Measurements from ENCODE around the gene OVAAL. TPM values are rescaled to one million over a fixed set of nuclear protein-coding genes. Genes with fewer than 3 reads are reported as not detected.

Gene OVAAL
- total and polyA plus RNA-seq, 10 of the 15 experiments (the other 5 are each of a cell fraction or from before 2014, with no cell fraction given), result 0.04 to 0.33 (median 0.06) TPM; not detected in 7

GRCh38 chr1:180574031-180574713 is 15.4 kb downstream of the OVAAL start:
- ChIA-PET SMC1A (ENCODE audit: uncharacterized antibody, unreplicated experiment) (no interaction called here), POLR2A (no interaction called here), RAD21 (ENCODE audit: unreplicated experiment) (no interaction called here), CTCF (no interaction called here)
- no peaks in the 10 kb centered on the region; a peak in 1 of 4 replicates for H3K27me3 ChIP-seq (replicated peaks in 1 of 2; ENCODE audit: control insufficient read depth in 2 of 2, insufficient read depth in 2 of 2, low read length in 1 of 2)
- no peak overlapping the region for H3K4me2 ChIP-seq (ENCODE audit: control insufficient read depth, insufficient read depth)
- no peak overlapping the region for H3K4me3 ChIP-seq
- H3K79me2 ChIP-seq (ENCODE audit: control insufficient read depth, insufficient read depth, low read length), result no peaks in the 10 kb centered on the region
- no peaks in the 10 kb centered on the region for H3K9me3 ChIP-seq (replicated peaks; ENCODE audit: control insufficient read depth, insufficient read depth, low read length)
- no peak overlapping the region for H2AFZ ChIP-seq (ENCODE audit: control insufficient read depth, low read depth, low read length)
- no peaks in the 10 kb centered on the region for H3K36me3 ChIP-seq (ENCODE audit: control insufficient read depth in 2 of 2, insufficient read depth in 2 of 2, low read length in 1 of 2)
- FAIRE-seq, result no peak
- no TSS peak for BruUV-seq (replicated peaks)
- in situ Hi-C loops (cut with MboI), result no loop called here
- WGBS (ENCODE audit: insufficient coverage, insufficient replicate concordance, low lambda C conversion rate, missing lambda C conversion rate), result 45% methylated on average over 4 of the region's 4 CpGs
- H3K27ac ChIP-seq (ENCODE audit: control insufficient read depth, insufficient read depth), result no peak overlapping the region
- H3K9ac ChIP-seq (ENCODE audit: control insufficient read depth, insufficient read depth, low read length), result no peak overlapping the region
- TF ChIP-seq E2F4 (IDR thresholded peaks at IDR 0.05; ENCODE audit: low read depth, low read length), result no peak
- TF ChIP-seq GATAD2B (conservative IDR thresholded peaks at IDR 0.05; ENCODE audit: low read depth), result no peak
- TF ChIP-seq SREBF1 (IDR thresholded peaks at IDR 0.05; ENCODE audit: low read length), result no peak
- TF ChIP-seq EZH2 (IDR thresholded peaks at IDR 0.05; ENCODE audit: borderline replicate concordance, control insufficient read depth, low read depth, low read length), result no peak
- no peak for TF ChIP-seq MTA3 (IDR thresholded peaks at IDR 0.05; ENCODE audit: borderline replicate concordance, low read length)
- ATAC-seq, result no peak
- intact Hi-C loops (cut with micrococcal nuclease; ENCODE audit: unreplicated experiment), result no loop called here
- no peak for DNase-seq (ENCODE audit: low read depth, low spot score)
- no peaks in the 10 kb centered on the region for H4K20me1 ChIP-seq (ENCODE audit: control insufficient read depth, insufficient read depth)
- no peaks in the 10 kb centered on the region for H3K4me1 ChIP-seq (ENCODE audit: control insufficient read depth, insufficient read depth, low read length)

GRCh38 chr1:180577361-180577760 is 18.6 kb downstream of the OVAAL start:
- ChIA-PET POLR2A (no interaction called here), CTCF (interaction anchor here (0.7 to 1.0 kb wide), 2 partner anchors 62 to 423 kb away, joined by 3 to 4 read pairs; no protein-coding TSS in a partner anchor), RAD21 (ENCODE audit: unreplicated experiment) (no interaction called here), SMC1A (ENCODE audit: uncharacterized antibody, unreplicated experiment) (no interaction called here)
- Histone ChIP-seq H3K9me3 (replicated peaks; ENCODE audit: control insufficient read depth, insufficient read depth, low read length) (no peaks in the 10 kb centered on the region), H3K36me3 (ENCODE audit: control insufficient read depth in 2 of 2, insufficient read depth in 2 of 2, low read length in 1 of 2) (no peaks in the 10 kb centered on the region), H3K27ac (ENCODE audit: control insufficient read depth, insufficient read depth) (no peak overlapping the region), H3K4me2 (ENCODE audit: control insufficient read depth, insufficient read depth) (no peak overlapping the region), H4K20me1 (ENCODE audit: control insufficient read depth, insufficient read depth) (no peaks in the 10 kb centered on the region), H3K4me3 (no peak overlapping the region), H2AFZ (ENCODE audit: control insufficient read depth, low read depth, low read length) (no peak overlapping the region), H3K27me3 (replicated peaks in 1 of 2; ENCODE audit: control insufficient read depth in 2 of 2, insufficient read depth in 2 of 2, low read length in 1 of 2) (no peaks in the 10 kb centered on the region), H3K9ac (ENCODE audit: control insufficient read depth, insufficient read depth, low read length) (no peak overlapping the region), H3K4me1 (ENCODE audit: control insufficient read depth, insufficient read depth, low read length) (no peaks in the 10 kb centered on the region), H3K79me2 (ENCODE audit: control insufficient read depth, insufficient read depth, low read length) (no peaks in the 10 kb centered on the region)
- BruUV-seq (replicated peaks), result no TSS peak
- no peak for ATAC-seq
- DNase-seq (ENCODE audit: low read depth, low spot score), result no peak
- intact Hi-C loops (cut with micrococcal nuclease; ENCODE audit: unreplicated experiment), result no loop called here
- WGBS (ENCODE audit: insufficient coverage, insufficient replicate concordance, low lambda C conversion rate, missing lambda C conversion rate), result 33% methylated on average over 3 of the region's 3 CpGs
- FAIRE-seq, result no peak
- in situ Hi-C loops (cut with MboI), result no loop called here
- no peak for TF ChIP-seq E4F1 (IDR thresholded peaks at IDR 0.05; ENCODE audit: borderline replicate concordance, partially characterized antibody)
- no peak for TF ChIP-seq SIN3A (IDR thresholded peaks at IDR 0.05; ENCODE audit: low read depth, low read length)
- no peak for TF ChIP-seq CBX5 (IDR thresholded peaks at IDR 0.05; ENCODE audit: low read depth)
- no peak for TF ChIP-seq ZNF592 (IDR thresholded peaks at IDR 0.05)
- TF ChIP-seq EZH2 (IDR thresholded peaks at IDR 0.05; ENCODE audit: borderline replicate concordance, control insufficient read depth, low read depth, low read length), result no peak
